GM21423 (cell line): ENCODE data around the gene HADHB.

Source experiments
- ATAC-seq: cut with Tn5 transposase; IDR thresholded peaks from one replicate; pipeline ENCODE4 v1.9.1; 2021; ENCODE audit warnings: mild to moderate bottlenecking, moderate library complexity; ENCODE audit not compliant: unreplicated experiment

HADHB gene

GRCh38 chr2:26244309-26245230 is at the start of gene HADHB, which contains the start of gene HADHA:
Gene HADHB, plus strand, starts transcription at chr2:26244939. Its CDS starts 9,316 bp downstream, at chr2:26254255.
Gene HADHA, minus strand, starts transcription at chr2:26244632. Its CDS starts 36 bp downstream, at chr2:26244596.
- peak; percentile 72 for ATAC-seq

GRCh38 chr2:26195040-26195984 is 49.4 kb upstream of the HADHB start:
- no peak for ATAC-seq

DNA sequence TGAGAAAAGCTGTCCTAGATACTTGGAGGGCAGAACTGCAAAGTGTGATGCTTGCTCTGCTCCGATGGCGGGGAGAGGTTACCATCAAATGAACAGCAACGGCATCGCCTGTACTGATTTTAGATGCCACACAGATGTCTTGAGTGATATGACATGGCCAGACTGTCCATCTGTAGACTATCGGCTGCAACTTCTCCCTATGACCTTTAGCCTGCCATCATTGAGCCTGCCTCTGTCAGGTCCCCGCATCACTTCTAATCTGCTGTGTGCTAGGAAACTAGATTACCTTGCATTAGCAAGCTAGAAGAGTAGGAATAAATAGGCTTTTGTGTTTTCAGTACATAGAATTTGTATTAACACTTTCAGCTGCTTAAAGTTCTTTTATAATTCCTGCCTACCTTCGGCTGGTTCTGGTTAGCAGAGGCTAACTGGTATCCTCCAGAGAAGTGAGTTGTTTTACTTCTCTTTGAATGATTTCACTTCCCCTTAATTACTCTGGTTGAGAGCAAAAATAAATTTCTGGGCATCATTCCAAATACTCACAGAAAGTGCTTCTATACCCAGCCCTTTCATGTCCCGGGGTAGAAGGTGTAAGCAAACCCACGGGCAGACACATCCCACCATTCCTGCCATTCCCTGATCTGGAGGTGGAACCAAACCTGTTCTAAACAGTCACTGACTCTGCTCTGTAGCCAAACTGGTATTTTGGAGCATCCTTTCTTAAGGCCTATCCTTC is 47.9 kb upstream of the HADHB start:
- no peak for ATAC-seq

DNA sequence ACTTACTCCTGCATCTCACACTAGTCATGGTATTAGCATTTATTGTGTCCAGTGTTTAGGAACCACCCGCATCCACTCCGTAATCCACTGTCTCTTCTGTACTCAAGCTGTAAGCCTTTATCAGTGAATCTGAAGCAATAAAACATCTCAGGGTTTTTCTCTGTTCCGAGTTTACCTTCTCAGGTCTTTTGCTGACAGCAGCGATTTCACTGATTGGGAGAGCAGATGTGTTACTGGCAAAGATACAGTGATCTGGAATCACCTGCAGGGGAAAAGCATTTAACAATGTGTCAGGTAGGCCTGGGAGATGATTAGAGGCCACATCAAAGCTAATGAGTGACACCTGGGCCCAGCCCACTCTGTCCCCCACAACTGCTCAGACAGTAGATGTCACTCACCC is 47.2 kb upstream of the HADHB start:
- no peak for ATAC-seq

GRCh38 chr2:26202981-26203490 is 41.7 kb upstream of the HADHB start:
- no peak for ATAC-seq

GRCh38 chr2:26203906-26204305 is 40.8 kb upstream of the HADHB start:
- no peak for ATAC-seq

- no peak for ATAC-seq
These were observed 32.7 kb upstream of the HADHB start for GRCh38 chr2:26212011-26212410.

DNA sequence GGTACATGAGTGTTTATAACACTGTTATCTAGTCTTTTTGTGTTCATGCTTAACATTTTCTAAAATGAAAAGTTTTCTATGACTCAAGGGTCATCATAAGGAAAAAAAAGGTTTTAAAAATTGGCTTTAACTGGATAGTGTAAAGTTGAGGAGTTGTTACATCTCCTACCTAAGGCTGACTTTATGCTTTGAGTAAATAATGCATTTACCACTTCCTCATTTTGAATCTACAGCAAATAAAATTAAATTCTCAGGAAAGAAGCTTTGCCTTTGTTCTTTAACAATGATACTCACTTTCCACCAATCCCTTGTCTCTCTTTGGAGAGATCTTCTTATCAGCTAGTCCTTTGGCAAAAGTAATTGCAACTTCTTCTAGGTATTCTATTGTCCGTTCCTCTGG is 30.0 kb upstream of the HADHB start:
- ATAC-seq: no peak

DNA sequence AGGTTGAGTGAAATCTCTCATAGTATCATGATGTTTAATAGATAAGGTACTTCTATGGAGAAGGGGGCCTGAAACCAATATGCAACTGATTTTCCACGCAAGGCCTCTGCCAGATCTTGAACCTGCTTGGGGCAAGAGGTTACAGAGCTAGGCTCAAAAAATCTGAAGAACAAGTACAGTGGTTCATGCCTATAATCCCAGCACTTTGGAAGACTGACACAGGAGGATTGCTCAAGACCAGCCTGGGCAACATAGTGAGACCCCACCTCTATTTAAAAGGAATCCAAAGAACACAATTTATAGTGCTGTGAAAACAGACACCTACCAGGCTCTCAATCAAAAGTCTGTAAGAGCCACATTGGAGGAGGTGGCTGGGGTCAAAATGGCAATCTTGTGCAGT is 28.9 kb upstream of the HADHB start:
- ATAC-seq: no peak

DNA sequence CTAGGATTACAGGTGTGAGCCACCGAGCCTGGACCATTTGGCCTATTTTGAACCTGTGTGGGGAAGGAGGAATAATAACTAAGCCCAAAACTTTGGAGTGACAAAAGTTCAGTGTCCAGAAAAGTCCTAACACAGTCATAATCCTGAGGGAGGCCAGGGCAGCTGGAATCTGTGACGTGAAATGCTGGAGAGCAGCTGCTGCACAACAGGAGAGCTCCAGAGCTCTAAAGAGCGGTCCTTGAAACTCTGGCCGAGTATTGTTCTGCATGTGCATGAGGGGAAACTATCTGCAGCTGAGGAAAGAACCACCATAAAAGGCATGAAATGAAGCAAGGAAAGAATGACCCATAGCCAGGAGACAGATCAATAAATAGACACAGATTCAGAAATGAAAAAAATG is 28.2 kb upstream of the HADHB start:
- no peak for ATAC-seq

DNA sequence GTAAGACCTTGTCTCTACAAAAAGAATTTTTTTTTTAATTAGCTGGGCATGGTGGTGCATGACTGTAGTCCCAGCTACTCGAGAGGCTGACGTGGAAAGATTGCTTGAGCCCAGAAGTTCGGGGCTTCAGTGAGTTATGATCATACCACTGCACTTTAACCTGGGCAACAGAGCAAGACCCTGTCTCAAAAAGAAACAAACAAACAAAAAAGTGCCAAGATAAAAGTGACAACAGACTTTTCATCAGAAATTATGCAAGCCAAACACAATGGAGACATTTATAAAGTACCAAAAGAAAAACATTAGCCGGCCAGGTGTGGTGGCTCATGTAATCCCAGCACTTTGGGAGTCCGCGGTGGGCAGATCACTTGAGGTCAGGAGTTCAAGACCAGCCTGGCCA is 27.0 kb upstream of the HADHB start:
- ATAC-seq: no peak

GRCh38 chr2:26223018-26223417 is 21.7 kb upstream of the HADHB start:
- no peak for ATAC-seq

- no peak for ATAC-seq
These were observed 20.6 kb upstream of the HADHB start for GRCh38 chr2:26224095-26224494.

- ATAC-seq: no peak
These were observed 15.1 kb upstream of the HADHB start for GRCh38 chr2:26229595-26229994.

DNA sequence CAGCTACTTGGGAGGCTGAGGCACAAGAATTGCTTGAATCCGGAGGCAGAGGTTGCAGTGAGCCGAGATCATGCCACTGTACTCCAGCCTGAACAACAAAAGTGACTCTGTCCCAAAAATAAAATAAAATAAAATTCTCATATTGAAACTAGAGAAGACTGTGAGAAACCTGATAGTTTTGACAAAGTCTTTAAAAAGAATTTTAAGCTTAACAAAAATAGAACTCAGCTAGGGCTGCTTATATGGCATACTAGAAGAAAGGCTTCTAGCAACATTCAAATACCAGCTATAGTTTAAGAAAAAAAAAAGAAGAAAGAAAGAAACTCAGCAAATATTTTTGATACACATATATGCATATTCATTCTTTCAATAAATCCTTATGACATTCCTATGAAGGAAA is 13.9 kb upstream of the HADHB start:
- no peak for ATAC-seq

DNA sequence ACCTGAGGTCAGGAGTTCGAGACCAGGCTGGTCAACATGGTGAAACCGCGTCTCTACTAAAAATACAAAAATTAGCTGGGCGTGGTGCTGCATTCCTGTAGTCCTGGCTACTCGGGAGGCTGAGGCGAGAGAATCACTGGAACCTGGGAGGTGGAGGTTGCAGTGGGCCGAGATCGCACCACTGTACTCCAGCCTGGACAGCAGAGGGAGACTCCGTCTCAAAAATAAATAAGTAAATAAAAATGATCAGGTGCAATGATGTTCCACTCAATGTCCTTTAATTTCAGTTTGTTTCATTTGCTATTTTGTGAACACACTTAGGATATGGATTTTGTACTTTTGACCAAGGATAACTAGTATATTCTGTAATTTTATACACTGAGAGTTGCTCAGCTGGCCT is 9.7 kb upstream of the HADHB start:
- ATAC-seq: no peak

- no peak for ATAC-seq
These were observed 6.9 kb upstream of the HADHB start for GRCh38 chr2:26237868-26238267.

- no peak for ATAC-seq
These were observed 6.3 kb upstream of the HADHB start for GRCh38 chr2:26238311-26238958.

- ATAC-seq: no peak
These were observed 2.8 kb upstream of the HADHB start for GRCh38 chr2:26241928-26242436.
